Measurements from ENCODE around the gene YY2.
A peak's percentile ranks its signal among the peaks of the same experiment; 100 is the strongest.

The YY2 gene

GRCh38 chrX:21881881-21882574 lies 26.2 kb downstream of the YY2 start:
- DNase-seq: no peak

GRCh38 chrX:21883258-21883657 lies 27.5 kb downstream of the YY2 start:
- no peak for DNase-seq

- DNase-seq: no peak
These were observed 29.8 kb downstream of the YY2 start for GRCh38 chrX:21885568-21885967.

- peak; percentile 8 for DNase-seq
These were observed 49.5 kb downstream of the YY2 start for GRCh38 chrX:21905313-21905712.

GRCh38 chrX:21905953-21906352 lies 50.2 kb downstream of the YY2 start:
- no peak for DNase-seq

- DNase-seq: no peak
These were observed 51.5 kb downstream of the YY2 start for GRCh38 chrX:21907260-21907659.
